K562 (cell line): ENCODE measurements around the gene CYTH1.

Experiments
- JUNB ChIP-seq: fragments of 450-650 bp; formaldehyde crosslinking; conservative IDR thresholded peaks from 2 replicates; pipeline ENCODE4 v1.4.0; 2020; ENCODE audit warnings: mild to moderate bottlenecking
- POLR2AphosphoS2 ChIP-seq: IDR thresholded peaks from 2 replicates; pipeline ENCODE4 v1.6.1; 2012; ENCODE audit warnings: low read length, improper control_type of control experiment
- RFX5 ChIP-seq: IDR thresholded peaks from 2 replicates; pipeline ENCODE4 v1.6.1; 2011; ENCODE audit warnings: low read depth, mild to moderate bottlenecking, improper control_type of control experiment, low read length
- SRF ChIP-seq, 2 experiments: fragments of 250-450, 450-650 bp in 1 of 2; sonication (Bioruptor Pico) in 1 of 2; sonication (generic) in 1 of 2; formaldehyde crosslinking; IDR thresholded peaks; 2 replicates each; pipeline versions ENCODE4 v1.5.0 to v1.5.1; 2020 to 2022; ENCODE audit warnings: mild to moderate bottlenecking in 1 of 2, missing genetic modification reagents in 1 of 2
- ZNF583 ChIP-seq: fragments of 250-450 bp; sonication (Bioruptor Pico); IDR thresholded peaks from 2 replicates; pipeline ENCODE4 v1.4.0; 2020
- ZNF76 ChIP-seq: fragments of 250-450 bp; sonication (Bioruptor Pico); IDR thresholded peaks from 2 replicates; pipeline ENCODE4 v1.4.0; 2020; ENCODE audit warnings: mild to moderate bottlenecking, moderate library complexity, borderline replicate concordance
- TF ChIP-seq, protein P1 (sequence below): fragments of 150-350 bp; IDR thresholded peaks from 2 replicates; pipeline ENCODE4 v1.6.1; 2014; ENCODE audit warnings: low read depth, mild to moderate bottlenecking, low read length, borderline replicate concordance
- TF ChIP-seq, protein P2 (sequence below): fragments of 250-450 bp; sonication (Bioruptor Pico); IDR thresholded peaks from 2 replicates; pipeline ENCODE4 v1.8.0; 2022; ENCODE audit warnings: inconsistent platforms, mild to moderate bottlenecking, moderate library complexity, borderline replicate concordance
- TF ChIP-seq, protein P3 (sequence below): fragments of 200-800 bp; sonication (Bioruptor generic); IDR thresholded peaks from 2 replicates; pipeline ENCODE4 v1.6.1; 2016; ENCODE audit warnings: missing genetic modification characterization, missing compliant biosample characterization

DNA sequence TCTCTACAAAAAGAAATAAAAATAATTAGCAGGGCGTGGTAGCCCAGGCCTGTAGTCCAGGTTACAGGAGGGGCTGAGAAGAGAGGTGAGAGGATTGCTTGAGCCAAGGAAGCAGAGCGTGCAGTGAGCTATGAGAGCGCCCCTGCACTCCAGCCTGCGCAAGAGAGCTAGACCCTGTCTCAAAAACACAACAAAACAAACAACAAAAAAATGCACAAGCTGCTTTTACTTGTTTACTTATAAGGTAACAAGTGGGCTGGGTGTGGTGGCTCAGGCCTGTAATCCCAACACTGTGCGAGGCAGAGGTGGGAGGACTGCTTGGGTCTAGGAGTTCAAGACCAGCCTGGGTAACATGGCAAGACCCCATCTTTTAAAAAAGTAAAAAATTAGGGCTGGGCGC lies 1.7 kb downstream of the CYTH1 start:
- TF ChIP-seq ZNF583 (CRISPR knock-in tag) (no peak), JUNB (CRISPR knock-in tag) (no peak), SRF (CRISPR knock-in tag; IDR thresholded peaks at IDR 0.05) (no peak), ZNF76 (CRISPR knock-in tag) (no peak), POLR2AphosphoS2 (no peak), RFX5 (no peak)
- TF ChIP-seq, protein P1, sequence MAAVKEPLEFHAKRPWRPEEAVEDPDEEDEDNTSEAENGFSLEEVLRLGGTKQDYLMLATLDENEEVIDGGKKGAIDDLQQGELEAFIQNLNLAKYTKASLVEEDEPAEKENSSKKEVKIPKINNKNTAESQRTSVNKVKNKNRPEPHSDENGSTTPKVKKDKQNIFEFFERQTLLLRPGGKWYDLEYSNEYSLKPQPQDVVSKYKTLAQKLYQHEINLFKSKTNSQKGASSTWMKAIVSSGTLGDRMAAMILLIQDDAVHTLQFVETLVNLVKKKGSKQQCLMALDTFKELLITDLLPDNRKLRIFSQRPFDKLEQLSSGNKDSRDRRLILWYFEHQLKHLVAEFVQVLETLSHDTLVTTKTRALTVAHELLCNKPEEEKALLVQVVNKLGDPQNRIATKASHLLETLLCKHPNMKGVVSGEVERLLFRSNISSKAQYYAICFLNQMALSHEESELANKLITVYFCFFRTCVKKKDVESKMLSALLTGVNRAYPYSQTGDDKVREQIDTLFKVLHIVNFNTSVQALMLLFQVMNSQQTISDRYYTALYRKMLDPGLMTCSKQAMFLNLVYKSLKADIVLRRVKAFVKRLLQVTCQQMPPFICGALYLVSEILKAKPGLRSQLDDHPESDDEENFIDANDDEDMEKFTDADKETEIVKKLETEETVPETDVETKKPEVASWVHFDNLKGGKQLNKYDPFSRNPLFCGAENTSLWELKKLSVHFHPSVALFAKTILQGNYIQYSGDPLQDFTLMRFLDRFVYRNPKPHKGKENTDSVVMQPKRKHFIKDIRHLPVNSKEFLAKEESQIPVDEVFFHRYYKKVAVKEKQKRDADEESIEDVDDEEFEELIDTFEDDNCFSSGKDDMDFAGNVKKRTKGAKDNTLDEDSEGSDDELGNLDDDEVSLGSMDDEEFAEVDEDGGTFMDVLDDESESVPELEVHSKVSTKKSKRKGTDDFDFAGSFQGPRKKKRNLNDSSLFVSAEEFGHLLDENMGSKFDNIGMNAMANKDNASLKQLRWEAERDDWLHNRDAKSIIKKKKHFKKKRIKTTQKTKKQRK, result no peak
- TF ChIP-seq, protein P2, sequence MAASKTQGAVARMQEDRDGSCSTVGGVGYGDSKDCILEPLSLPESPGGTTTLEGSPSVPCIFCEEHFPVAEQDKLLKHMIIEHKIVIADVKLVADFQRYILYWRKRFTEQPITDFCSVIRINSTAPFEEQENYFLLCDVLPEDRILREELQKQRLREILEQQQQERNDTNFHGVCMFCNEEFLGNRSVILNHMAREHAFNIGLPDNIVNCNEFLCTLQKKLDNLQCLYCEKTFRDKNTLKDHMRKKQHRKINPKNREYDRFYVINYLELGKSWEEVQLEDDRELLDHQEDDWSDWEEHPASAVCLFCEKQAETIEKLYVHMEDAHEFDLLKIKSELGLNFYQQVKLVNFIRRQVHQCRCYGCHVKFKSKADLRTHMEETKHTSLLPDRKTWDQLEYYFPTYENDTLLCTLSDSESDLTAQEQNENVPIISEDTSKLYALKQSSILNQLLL (CRISPR knock-in tag), result no peak
- TF ChIP-seq, protein P3, sequence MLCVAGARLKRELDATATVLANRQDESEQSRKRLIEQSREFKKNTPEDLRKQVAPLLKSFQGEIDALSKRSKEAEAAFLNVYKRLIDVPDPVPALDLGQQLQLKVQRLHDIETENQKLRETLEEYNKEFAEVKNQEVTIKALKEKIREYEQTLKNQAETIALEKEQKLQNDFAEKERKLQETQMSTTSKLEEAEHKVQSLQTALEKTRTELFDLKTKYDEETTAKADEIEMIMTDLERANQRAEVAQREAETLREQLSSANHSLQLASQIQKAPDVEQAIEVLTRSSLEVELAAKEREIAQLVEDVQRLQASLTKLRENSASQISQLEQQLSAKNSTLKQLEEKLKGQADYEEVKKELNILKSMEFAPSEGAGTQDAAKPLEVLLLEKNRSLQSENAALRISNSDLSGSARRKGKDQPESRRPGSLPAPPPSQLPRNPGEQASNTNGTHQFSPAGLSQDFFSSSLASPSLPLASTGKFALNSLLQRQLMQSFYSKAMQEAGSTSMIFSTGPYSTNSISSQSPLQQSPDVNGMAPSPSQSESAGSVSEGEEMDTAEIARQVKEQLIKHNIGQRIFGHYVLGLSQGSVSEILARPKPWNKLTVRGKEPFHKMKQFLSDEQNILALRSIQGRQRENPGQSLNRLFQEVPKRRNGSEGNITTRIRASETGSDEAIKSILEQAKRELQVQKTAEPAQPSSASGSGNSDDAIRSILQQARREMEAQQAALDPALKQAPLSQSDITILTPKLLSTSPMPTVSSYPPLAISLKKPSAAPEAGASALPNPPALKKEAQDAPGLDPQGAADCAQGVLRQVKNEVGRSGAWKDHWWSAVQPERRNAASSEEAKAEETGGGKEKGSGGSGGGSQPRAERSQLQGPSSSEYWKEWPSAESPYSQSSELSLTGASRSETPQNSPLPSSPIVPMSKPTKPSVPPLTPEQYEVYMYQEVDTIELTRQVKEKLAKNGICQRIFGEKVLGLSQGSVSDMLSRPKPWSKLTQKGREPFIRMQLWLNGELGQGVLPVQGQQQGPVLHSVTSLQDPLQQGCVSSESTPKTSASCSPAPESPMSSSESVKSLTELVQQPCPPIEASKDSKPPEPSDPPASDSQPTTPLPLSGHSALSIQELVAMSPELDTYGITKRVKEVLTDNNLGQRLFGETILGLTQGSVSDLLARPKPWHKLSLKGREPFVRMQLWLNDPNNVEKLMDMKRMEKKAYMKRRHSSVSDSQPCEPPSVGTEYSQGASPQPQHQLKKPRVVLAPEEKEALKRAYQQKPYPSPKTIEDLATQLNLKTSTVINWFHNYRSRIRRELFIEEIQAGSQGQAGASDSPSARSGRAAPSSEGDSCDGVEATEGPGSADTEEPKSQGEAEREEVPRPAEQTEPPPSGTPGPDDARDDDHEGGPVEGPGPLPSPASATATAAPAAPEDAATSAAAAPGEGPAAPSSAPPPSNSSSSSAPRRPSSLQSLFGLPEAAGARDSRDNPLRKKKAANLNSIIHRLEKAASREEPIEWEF (CRISPR knock-in tag), result no peak
